Measurements from ENCODE around the gene GIMAP8. TPM values are rescaled to one million over a fixed set of nuclear protein-coding genes. Genes with fewer than 3 reads are reported as not detected.
"Not testable (repeated sequence)": the region's sequence is repeated elsewhere in the genome, so short reads cannot be mapped to it uniquely, and the experiment has no call there.

GIMAP8 gene
- total RNA-seq, 1 experiment from 2014 or later = not detected

DNA sequence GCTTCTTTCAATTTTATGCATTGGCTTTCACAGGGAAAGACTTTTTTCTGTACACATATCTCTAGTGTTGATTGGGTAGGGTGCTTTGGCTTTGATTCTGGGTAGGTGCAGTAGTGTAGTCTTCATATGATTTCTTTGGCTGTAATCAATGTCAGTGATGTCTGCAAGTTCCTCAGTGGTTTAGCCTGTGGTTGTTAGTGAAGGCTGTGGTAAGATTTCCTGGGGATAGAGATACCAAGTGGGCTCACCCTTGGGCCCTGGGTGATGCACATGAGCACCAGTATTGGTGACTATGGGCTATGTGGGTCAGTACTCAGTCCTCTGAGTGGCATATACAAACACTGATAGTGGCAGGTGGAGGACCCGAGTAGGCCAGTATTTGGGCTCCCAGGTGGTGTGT lies 13.0 kb downstream of the GIMAP8 start:
- no peak for DNase-seq (ENCODE audit: low spot score)

GRCh38 chr7:150464962-150465361 lies 14.5 kb downstream of the GIMAP8 start:
- no peak for DNase-seq (ENCODE audit: low spot score)

DNA sequence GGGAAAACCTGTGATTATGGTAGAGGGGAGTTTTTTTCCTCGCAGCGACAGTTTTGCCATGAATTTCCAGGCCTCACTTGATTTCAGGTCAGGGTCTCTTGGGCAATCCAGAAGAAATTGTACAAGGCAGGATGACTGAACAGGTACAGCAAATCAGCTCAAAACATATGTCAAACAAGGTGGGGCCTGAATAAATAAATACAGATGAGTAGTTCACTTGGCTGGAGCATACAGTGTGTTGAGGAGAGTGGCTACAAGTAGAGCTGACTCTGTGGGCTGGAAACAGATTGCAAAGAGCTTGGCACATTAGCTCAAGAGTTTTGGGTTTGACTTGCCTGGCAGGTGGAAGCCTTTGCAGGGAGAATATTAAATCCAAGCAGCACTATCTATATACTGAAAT lies 15.0 kb downstream of the GIMAP8 start:
- DNase-seq (ENCODE audit: low spot score) = no peak

GRCh38 chr7:150466477-150466876 lies 16.0 kb downstream of the GIMAP8 start:
- no peak for DNase-seq (ENCODE audit: low spot score)

GRCh38 chr7:150468241-150468640 lies 17.8 kb downstream of the GIMAP8 start:
- DNase-seq (ENCODE audit: low spot score) = no peak

DNA sequence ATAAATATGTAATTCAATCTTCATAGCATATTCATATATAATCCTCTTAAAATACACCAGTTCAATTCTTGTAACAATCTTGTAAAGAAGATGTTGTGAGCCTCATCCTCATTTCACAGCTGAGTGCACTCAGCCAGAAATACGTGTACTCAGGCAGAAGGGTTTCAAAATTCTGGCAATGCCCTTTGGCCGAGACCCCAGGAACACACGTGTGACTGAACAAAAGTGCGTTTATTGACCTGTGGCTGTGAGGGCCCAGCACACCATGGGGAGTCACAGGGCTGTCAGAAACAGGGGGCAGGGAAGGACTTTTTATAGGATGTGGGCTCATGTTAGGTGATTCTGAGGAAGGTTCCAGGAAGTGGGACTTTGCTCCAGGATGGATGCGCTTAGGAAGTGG lies 21.5 kb downstream of the GIMAP8 start:
- DNase-seq (ENCODE audit: low spot score) = no peak

DNA sequence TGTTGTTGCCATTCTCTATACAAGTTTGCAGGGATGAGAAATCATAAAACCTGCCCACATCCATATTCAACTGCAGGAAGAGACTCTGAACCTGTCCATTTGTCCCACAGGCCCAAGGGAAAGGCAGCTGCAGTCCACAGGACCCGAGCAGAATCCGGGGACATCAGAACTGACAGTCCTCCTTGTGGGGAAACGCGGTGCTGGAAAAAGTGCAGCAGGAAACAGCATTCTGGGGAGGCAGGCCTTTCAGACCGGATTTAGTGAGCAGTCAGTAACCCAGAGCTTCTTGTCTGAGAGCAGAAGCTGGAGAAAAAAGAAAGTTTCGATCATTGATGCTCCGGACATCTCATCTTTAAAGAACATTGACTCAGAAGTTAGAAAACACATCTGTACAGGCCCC lies 23.5 kb downstream of the GIMAP8 start:
- DNase-seq (ENCODE audit: low spot score) = no peak

DNA sequence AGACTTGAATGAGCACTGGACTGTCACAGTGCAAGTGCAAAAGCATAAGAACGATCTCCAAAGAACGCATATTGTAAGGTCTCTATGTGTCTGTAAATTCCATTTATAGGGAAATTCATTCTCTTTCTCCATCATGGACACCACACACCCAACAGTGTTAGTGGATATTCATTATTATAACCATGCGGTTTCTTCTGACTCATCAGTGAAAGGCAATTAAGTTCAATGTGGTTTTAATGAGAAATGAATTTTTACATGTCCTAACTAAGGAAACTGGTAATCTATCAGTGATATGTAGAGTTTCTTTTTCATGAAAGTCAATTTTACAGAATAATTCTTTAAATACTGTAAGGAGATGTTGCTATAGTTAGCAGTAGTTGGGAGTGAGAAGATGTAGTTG lies 25.9 kb downstream of the GIMAP8 start:
- no peak for DNase-seq (ENCODE audit: low spot score)

- no peak for DNase-seq (ENCODE audit: low spot score)
Observed at GRCh38 chr7:150476819-150477631, 26.6 kb downstream of the GIMAP8 start.

DNA sequence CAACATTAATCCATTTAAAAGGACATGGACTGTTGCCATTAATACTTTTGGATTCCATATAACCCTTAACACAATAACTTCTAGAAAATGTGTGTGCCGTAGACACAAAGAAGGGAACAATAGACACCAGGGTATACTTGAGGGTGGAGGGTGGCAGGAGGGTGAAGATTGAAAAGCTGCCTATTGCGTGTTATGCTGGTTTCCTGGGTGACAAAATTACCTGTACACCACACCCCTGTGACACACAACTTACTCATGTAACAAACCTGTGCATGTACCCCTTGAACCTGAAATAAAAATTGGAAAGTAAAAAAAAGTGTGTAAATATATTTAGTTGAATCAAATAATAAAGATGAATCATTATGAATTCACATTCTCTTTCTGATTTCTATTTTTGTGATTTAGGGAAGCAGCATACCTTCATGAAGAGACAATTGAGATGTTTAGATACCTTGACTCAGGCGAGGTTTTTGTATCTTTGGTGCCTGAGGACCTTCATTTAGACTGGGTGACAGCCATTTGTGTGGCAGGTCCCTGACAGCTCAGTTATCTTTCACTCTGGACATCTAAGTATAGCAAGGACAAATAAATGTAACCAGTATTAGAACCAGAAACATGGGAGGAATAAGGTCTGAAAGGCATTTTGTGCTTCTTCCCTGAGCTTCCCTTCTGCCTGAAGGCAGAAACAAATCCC lies 28.7 kb downstream of the GIMAP8 start:
- DNase-seq (ENCODE audit: low spot score) = no peak

- no peak for DNase-seq (ENCODE audit: low spot score)
Observed at GRCh38 chr7:150481186-150481920, 30.9 kb downstream of the GIMAP8 start.

DNA sequence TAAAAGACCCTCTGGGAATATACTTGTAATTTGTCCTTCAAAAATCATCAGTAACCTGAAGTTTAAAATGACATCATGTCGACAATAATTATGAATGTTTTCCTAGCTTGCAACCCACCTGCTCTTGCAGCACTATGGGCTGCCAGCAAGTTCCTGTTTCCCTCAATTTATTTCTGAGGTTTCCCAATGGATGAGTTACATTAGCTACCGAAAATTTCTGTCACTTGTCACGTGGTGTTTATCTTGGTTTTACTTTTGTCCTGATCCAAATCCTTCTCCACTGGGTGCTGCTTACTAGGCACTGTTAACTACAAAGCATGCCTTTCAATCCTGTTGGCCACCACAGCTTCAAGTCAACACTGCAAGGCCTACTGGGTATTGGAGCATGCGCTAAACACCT lies 31.5 kb downstream of the GIMAP8 start:
- no peak for DNase-seq (ENCODE audit: low spot score)

DNA sequence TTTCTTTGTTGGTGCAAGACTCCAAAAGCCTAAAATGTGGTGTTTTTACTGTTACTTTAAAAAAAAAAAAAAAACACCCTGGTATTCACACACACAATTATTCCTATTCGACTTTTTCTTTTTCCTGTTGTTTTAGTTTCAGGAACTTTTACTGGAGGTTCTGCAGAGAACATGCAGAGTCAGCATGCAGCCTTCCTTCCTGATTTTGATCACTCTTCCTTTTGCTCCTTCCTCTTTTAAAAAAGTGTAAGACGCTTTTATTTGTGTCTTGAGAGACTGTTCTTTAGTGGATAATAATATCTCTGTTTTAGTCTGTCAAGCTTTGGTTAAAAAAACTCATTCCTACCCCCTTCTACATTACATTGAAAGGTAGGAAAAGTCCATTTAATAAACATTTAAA lies 33.1 kb downstream of the GIMAP8 start:
- not testable (repeated sequence) for DNase-seq (ENCODE audit: low spot score)

GRCh38 chr7:150484071-150484470 lies 33.6 kb downstream of the GIMAP8 start:
- DNase-seq (ENCODE audit: low spot score) = not testable (repeated sequence)

GRCh38 chr7:150487625-150488024 lies 37.2 kb downstream of the GIMAP8 start:
- no peak for DNase-seq (ENCODE audit: low spot score)

GRCh38 chr7:150489782-150490181 lies 39.4 kb downstream of the GIMAP8 start:
- DNase-seq (ENCODE audit: low spot score) = no peak

- not testable (repeated sequence) for DNase-seq (ENCODE audit: low spot score)
Observed at GRCh38 chr7:150493442-150493841, 43.0 kb downstream of the GIMAP8 start.

GRCh38 chr7:150502519-150502918 lies 52.1 kb downstream of the GIMAP8 start:
- DNase-seq (ENCODE audit: low spot score) = no peak

- DNase-seq (ENCODE audit: low spot score) = no peak
Observed at GRCh38 chr7:150503155-150503554, 52.7 kb downstream of the GIMAP8 start.

DNA sequence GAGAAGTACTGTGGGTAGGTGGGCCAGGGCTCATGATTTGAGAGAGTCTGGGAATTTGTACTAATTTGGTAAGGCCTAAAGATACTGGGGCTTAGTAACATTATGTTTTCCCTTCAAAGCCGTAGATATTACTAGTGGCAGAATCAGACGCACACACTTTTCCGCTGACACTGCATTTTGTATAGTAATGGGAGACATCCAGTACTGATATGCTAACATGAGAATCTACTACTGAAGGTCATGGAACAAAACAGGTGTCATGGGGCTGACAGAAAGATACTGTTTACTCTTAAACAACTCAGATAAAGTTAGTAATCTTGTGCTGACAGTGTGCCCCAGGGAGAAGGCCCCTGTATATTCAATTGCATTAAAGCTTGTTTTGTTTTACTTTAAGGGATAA lies 53.2 kb downstream of the GIMAP8 start:
- no peak for DNase-seq (ENCODE audit: low spot score)

DNA sequence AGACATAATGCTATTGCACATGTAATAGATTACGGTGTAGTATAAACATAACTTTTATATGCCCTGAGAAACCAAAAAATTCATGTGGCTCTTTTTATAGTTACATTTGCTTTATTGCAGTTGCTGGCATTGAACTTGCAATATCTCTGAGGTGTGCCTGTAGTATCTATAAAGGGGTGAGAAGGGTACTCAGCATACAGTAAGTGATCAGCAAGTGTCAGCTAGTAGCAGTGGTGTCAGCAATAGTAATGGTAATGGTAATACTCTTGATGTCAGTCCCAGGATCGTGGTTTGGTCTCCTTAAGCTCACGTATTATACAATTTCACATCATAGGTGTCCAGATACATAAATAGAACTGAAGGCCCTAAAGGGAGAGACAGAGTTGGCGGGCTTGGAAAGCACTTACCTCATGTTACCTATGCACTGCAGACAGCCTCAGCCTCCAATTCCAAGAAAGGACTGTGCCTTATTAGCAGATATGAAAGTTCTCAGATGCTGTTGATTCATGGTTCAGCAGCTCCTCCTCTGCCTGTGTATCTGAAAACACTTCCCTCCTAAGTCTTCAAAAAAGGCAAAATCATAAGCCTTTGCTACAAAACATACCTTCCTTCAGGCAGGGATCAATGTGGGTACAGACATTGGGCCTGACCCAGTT lies 57.6 kb downstream of the GIMAP8 start:
- DNase-seq (ENCODE audit: low spot score) = no peak

DNA sequence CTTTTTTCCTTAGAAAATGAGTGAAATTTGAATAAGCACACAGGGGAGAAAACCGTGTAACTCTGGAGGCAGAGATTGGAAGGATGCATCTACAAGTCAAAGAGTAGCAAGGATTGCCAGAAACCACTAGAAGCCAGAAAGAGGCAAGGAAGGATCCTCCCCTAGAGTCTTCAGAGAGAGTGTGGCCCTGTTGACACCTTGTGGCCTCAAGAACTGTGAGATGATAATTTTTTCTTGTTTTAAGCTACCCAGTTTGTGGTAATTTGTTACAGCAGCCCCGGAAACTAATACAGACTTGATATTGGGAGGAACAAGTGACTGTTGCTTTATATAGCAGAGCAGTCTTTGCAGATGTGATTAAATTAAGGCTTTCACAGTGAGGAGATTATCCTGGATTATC lies 60.6 kb downstream of the GIMAP8 start:
- DNase-seq (ENCODE audit: low spot score) = no peak
